Prostate gland (tissue), 2 donors: Measurements from ENCODE around the gene CSNK1E. TPM values are rescaled to one million over a fixed set of nuclear protein-coding genes. Genes with fewer than 3 reads are reported as not detected.

ENCODE experiments used
- DNase-seq: peaks from one replicate; pipeline ENCODE4 v3.0.0-alpha.2; 2019; ENCODE audit warnings: low spot score
- H3K27ac ChIP-seq, 2 donors: fragments of 200-600 bp; sonication (generic); 2 replicates each; pipeline ENCODE4 v1.5.1; 2017 to 2019
- H3K27me3 ChIP-seq: fragments of 200-600 bp; sonication (generic); replicated peaks from 2 replicates; pipeline ENCODE4 v1.5.1; 2019; ENCODE audit not compliant: insufficient read depth
- H3K36me3 ChIP-seq, 2 donors: fragments of 200-600 bp; sonication (generic); 1 replicate in 1 of 2; 2 replicates in 1 of 2; pipeline versions ENCODE4 v1.5.1 to v1.8.1; 2017 to 2019
- H3K4me1 ChIP-seq: fragments of 200-600 bp; sonication (generic); replicated peaks from 2 replicates; pipeline ENCODE4 v1.5.1; 2019
- H3K4me3 ChIP-seq, 2 donors: fragments of 200-600 bp; sonication (generic); 2 replicates each; pipeline ENCODE4 v1.5.1; 2017 to 2019
- H3K9me3 ChIP-seq: fragments of 200-600 bp; sonication (generic); 2 replicates; pipeline ENCODE4 v1.5.1; 2017
- CTCF ChIP-seq, 4 experiments: fragments of 200-600 bp in 2 of 4; fragments of 450-650 bp in 2 of 4; sonication (generic) in 2 of 4; IDR thresholded peaks; 1 replicate in 3 of 4; 2 replicates in 1 of 4; pipeline ENCODE4 v1.5.1; 2016 to 2019; ENCODE audit warnings: antibody characterized with exemption in 4 of 4, mild to moderate bottlenecking in 2 of 4, moderate library complexity in 2 of 4
- POLR2A ChIP-seq: fragments of 450-650 bp; IDR thresholded peaks from one replicate; pipeline ENCODE4 v1.6.1; 2016; ENCODE audit warnings: antibody characterized with exemption, mild to moderate bottlenecking
- POLR2AphosphoS5 ChIP-seq: sonication (generic); formaldehyde crosslinking; IDR thresholded peaks from one replicate; pipeline ENCODE4 v1.6.1; 2017; ENCODE audit warnings: antibody characterized with exemption
- WGBS: methylation state at CpG from one replicate; pipeline ENCODE4 v1.1.5; 2018; 5-methylcytosine and 5-hydroxymethylcytosine counted together
- intact Hi-C: fragments of 100-400 bp; cut with DNase I; formaldehyde crosslinking; loops from one replicate; pipeline ENCODE4 v1.14.2; 2022
- total RNA-seq, 2 donors: library from RNA; depleted of rRNA; stranded (reverse); fragments of >200 nt; gene quantifications; one replicate each; pipeline ENCODE4 v1.1.0, GENCODE V29; 2016

CSNK1E gene
- total RNA-seq, 2 donors from 2014 or later = 82.8 to 190 TPM

GRCh38 chr22:38250643-38251340 is 66.4 kb downstream of the CSNK1E start:
- H3K4me3 ChIP-seq = no peak overlapping the region
- intact Hi-C loops = no loop called here
- no peaks in the 10 kb centered on the region for H3K4me1 ChIP-seq
- WGBS = 81% methylated on average over 13 of the region's 13 CpGs
- no peak overlapping the region for H3K27ac ChIP-seq
- TF ChIP-seq CTCF (IDR thresholded peaks at IDR 0.05) = no peak
- no peak for TF ChIP-seq POLR2AphosphoS5
- TF ChIP-seq POLR2A = no peak
- H3K9me3 ChIP-seq = no peaks in the 10 kb centered on the region
- H3K36me3 ChIP-seq = no peaks in the 10 kb centered on the region
- H3K27me3 ChIP-seq = no peaks in the 10 kb centered on the region
- no peak for DNase-seq

DNA sequence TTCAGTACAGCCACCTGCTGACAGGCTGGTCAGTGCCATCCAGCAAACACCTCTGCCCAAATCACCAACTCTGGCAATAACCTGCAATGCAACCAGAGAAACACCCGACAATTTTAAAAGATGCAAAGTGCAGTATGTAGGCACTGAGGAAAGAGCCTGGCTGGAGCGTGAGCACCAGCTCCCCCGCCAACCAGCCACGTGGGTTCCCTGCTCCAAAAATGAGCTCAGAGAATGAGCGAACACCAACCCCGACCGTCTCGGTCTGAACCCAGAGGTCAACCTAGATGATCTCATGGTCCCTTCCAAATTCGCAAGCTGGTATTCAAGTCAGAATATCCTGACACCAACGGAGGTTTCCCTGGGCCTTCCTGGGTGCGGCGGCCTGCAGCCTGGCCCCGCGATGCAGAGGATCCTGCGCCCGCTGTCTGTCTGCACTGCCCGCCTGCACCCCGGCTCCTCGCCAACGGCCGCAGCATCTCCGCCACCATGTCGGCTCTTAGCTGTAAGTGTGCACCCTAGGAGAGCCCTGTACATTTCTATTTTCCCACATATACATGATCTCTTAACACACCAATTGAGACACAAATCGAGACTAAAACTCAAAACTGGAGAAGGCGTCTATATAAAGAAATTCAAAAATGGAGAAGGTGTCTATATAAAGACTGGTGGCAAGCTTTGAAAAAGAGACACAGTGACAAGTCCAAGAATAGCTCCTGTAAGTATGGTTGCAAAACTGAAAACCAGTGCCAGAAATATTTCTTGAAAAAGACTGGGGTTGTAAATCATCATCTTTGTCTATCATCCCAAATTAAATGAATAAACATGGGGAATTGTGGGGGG is 67.2 kb downstream of the CSNK1E start:
- DNase-seq = no peak
- Histone ChIP-seq H3K36me3 (no peaks in the 10 kb centered on the region), H3K9me3 (no peaks in the 10 kb centered on the region), H3K4me1 (no peaks in the 10 kb centered on the region), H3K4me3 (no peak overlapping the region), H3K27me3 (no peaks in the 10 kb centered on the region), H3K27ac (no peak overlapping the region)
- 96% methylated on average over 25 of the region's 25 CpGs for WGBS
- no peak for TF ChIP-seq CTCF (IDR thresholded peaks at IDR 0.05)
- TF ChIP-seq POLR2AphosphoS5 = no peak
- TF ChIP-seq POLR2A = no peak
- intact Hi-C loops = no loop called here

- H3K9me3 ChIP-seq = no peaks in the 10 kb centered on the region
- intact Hi-C loops = no loop called here
- H3K4me3 ChIP-seq = no peak overlapping the region
- H3K27ac ChIP-seq = no peak overlapping the region
- no peaks in the 10 kb centered on the region for H3K27me3 ChIP-seq
- DNase-seq = no peak
- H3K36me3 ChIP-seq = no peaks in the 10 kb centered on the region
- no peak for TF ChIP-seq CTCF (IDR thresholded peaks at IDR 0.05)
- TF ChIP-seq POLR2AphosphoS5 = no peak
- TF ChIP-seq POLR2A = no peak
- WGBS = 97% methylated on average over 3 of the region's 3 CpGs
- no peaks in the 10 kb centered on the region for H3K4me1 ChIP-seq
These were observed 67.9 kb downstream of the CSNK1E start for GRCh38 chr22:38249301-38249700.

GRCh38 chr22:38248280-38248679 is 69.0 kb downstream of the CSNK1E start:
- intact Hi-C loops = no loop called here
- H3K4me1 ChIP-seq = no peaks in the 10 kb centered on the region
- no peak overlapping the region for H3K27ac ChIP-seq

More at GRCh38 chr22:38248280-38248679, 69.0 kb downstream of the CSNK1E start:
- no peak for TF ChIP-seq CTCF (IDR thresholded peaks at IDR 0.05)
- TF ChIP-seq POLR2A = no peak
- no peak for TF ChIP-seq POLR2AphosphoS5
- Histone ChIP-seq H3K4me3 (no peak overlapping the region), H3K36me3 (no peaks in the 10 kb centered on the region), H3K9me3 (no peaks in the 10 kb centered on the region), H3K27me3 (no peaks in the 10 kb centered on the region)
- DNase-seq = no peak
- over 99% methylated on average over 6 of the region's 6 CpGs for WGBS
